Liver (tissue), 3 donors: ENCODE data around the gene PNO1.

ENCODE experiments used
- CTCF ChIP-seq: fragments of 150-350 bp; IDR thresholded peaks from 2 replicates; pipeline ENCODE4 v1.5.1; 2017; ENCODE audit warnings: improper control_type of control experiment, low read depth, low read length; ENCODE audit not compliant: missing input control
- EGR1 ChIP-seq, 2 donors: IDR thresholded peaks; 2 replicates each; pipeline ENCODE4 v1.6.1; 2016 to 2018; ENCODE audit warnings: antibody characterized with exemption in 2 of 2, low read depth in 2 of 2
- donor health status: healthy.
- donor health status: healthy.

DNA sequence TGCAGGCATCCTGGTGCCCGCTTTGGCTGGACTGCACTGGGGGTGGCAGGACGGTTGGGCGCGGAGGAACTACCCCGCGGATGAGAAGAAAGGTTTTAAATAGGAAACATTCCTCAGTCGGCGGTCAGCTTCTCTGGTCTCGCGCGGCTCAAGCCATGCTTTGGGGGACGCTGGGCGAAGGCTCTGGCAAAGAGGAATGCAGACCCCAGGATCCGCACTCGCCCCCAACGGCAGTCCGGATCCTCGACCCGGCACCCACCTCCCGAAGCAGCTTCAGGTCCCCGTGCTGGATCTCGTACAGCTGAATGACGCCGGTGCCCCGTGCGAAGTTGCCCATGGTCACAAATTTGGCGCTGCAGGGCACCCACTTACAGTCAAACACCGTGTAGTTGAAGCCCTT is 686 bp upstream of the PNO1 start:
- TF ChIP-seq CTCF: no peak
- no peak for TF ChIP-seq EGR1 (IDR thresholded peaks at IDR 0.05; ENCODE audit: low read depth in 2 of 2)
